Heart left ventricle (tissue), 16 donors: ENCODE results near the gene CCDC107. TPM values are rescaled to one million over a fixed set of nuclear protein-coding genes. Genes with fewer than 3 reads are reported as not detected.
A peak's percentile ranks its signal among the peaks of the same experiment; 100 is the strongest.

Source experiments
- ATAC-seq, 4 donors: fragments of 200-7000 bp; cut with Tn5 transposase; one replicate each; pipeline ENCODE4 v1.9.1; 2020 to 2022; ENCODE audit warnings: moderate library complexity in 4 of 4, mild to moderate bottlenecking in 3 of 4, moderate number of reproducible peaks in 1 of 4
- DNase-seq, 5 donors: peaks; one replicate each; pipeline ENCODE4 v3.0.0-alpha.2; 2020
- H3K27ac ChIP-seq, 12 donors: fragments of 200-600 bp; sonication (generic) in 4 of 12; one replicate each; pipeline versions ENCODE4 v1.5.0 to v1.8.0; 2016 to 2022; ENCODE audit warnings: mild to moderate bottlenecking in 2 of 12
- H3K27me3 ChIP-seq, 9 donors: fragments of 200-600 bp; sonication (generic) in 2 of 9; one replicate each; pipeline versions ENCODE4 v1.5.1 to v1.8.0; 2016 to 2022; ENCODE audit warnings: mild to moderate bottlenecking in 3 of 9
- H3K36me3 ChIP-seq, 9 donors: fragments of 200-600 bp; sonication (generic) in 2 of 9; one replicate each; pipeline versions ENCODE4 v1.5.0 to v1.8.0; 2018 to 2022; ENCODE audit warnings: mild to moderate bottlenecking in 2 of 9
- H3K4me1 ChIP-seq, 12 donors: fragments of 200-600 bp; sonication (generic) in 4 of 12; one replicate each; pipeline versions ENCODE4 v1.5.0 to v1.8.0; 2016 to 2022; ENCODE audit warnings: mild to moderate bottlenecking in 3 of 12
- H3K4me3 ChIP-seq, 12 donors: fragments of 200-600 bp; sonication (generic) in 4 of 12; one replicate each; pipeline versions ENCODE4 v1.5.0 to v1.8.0; 2017 to 2022; ENCODE audit warnings: mild to moderate bottlenecking in 9 of 12, moderate library complexity in 4 of 12
- H3K9me3 ChIP-seq, 12 donors: fragments of 200-600 bp; sonication (generic) in 4 of 12; one replicate each; pipeline versions ENCODE4 v1.5.0 to v1.8.0; 2016 to 2022; ENCODE audit warnings: mild to moderate bottlenecking in 1 of 12
- CTCF ChIP-seq, 12 donors: fragments of 200-600 bp; sonication (generic) in 4 of 12; IDR thresholded peaks; one replicate each; pipeline versions ENCODE4 v1.5.0 to v1.8.0; 2018 to 2022; ENCODE audit warnings: antibody characterized with exemption in 12 of 12, mild to moderate bottlenecking in 5 of 12
- POLR2A ChIP-seq, 2 donors: fragments of 450-650 bp; IDR thresholded peaks; one replicate each; pipeline ENCODE4 v1.6.1; 2017; ENCODE audit warnings: antibody characterized with exemption in 2 of 2, mild to moderate bottlenecking in 2 of 2, moderate library complexity in 2 of 2
- WGBS, 4 donors: extraction: QIAGEN DNeasy Blood & Tissue Kit in 2 of 4; methylation state at CpG; one replicate each; pipeline versions ENCODE4 v1.1.5 to v1.1.7; 2013 to 2018; 5-methylcytosine and 5-hydroxymethylcytosine counted together
- intact Hi-C, 10 donors: fragments of 100-400 bp; cut with DNase I; formaldehyde crosslinking; loops; one replicate each; pipeline versions ENCODE4 v1.11.1 to v1.14.2; 2022
- polyA plus RNA-seq, 2 donors: library from polyadenylated mRNA; stranded (reverse); fragments of 200-250 nt; gene quantifications; one replicate each; pipeline ENCODE4 v1.2.3, GENCODE V29; 2013
- total RNA-seq, 9 donors: library from RNA; depleted of rRNA in 2 of 9; stranded (reverse); fragments of >200 nt in 2 of 9; fragmentation: NEBNext Ultra II Directional in 3 of 9; extraction: Animal tissue kit (Norgen Biotek cat#: 25700) in 3 of 9; gene quantifications; one replicate each; pipeline versions ENCODE4 v1.1.0 to v1.2.4, GENCODE V29; 2016 to 2023
- donor health status: ischemic (EF 13 %, LVEDD 7.1; RV severe dilation, severe dysfunction).
- donor health status: healthy with polysubstance abuse.
- donor health status: DM: no; HTN: yes; CAD: no.
- donor health status: DM: no; HTN: no; CAD: no.
- donor health status: ischemic (EF 25% LVEDD 6.9; RV normal size, moderate dysfunction).
- donor health status: ischemic (EF 25% LVEDD 5.7; RV mildly dilated, moderate dysfunction).
- donor health status: healthy.
- donor health status: DM: yes; HTN: yes; CAD: no.
- donor health status: ischemic (EF 35%, LVEDD 5.7; RV mildly dilated, moderate dysfunction).
- donor health status: nonischemic (EF 11% LVEDD 7.7; RV severe dilation, severe dysfunction).
- donor health status: DM: yes; HTN: yes; CAD: no.
- donor health status: PGD.
- donor health status: ischemic (EF 29% LVEDD 5.4; RV normal size, mild dysfunction).
- donor health status: nonischemic (EF 23%, LVEDD 6.1; RV moderate dilation, normal function).

The CCDC107 gene
- total and polyA plus RNA-seq, 11 donors, result 35.5 to 116 (median 46.5) TPM

- DNase-seq (peak in 1 of 5 donors; percentile 48), ATAC-seq (peak; percentile 2 to 41 (median 22))
- Histone ChIP-seq H3K9me3 (no peaks in the 10 kb centered on the region), H3K27ac (peak overlapping the region; percentile 54 to 89 (median 81)), H3K4me3 (peak overlapping the region; percentile 41 to 77 (median 64)), H3K4me1 (peaks cover 0 to 68% (median 9%) of the 10 kb centered on the region in 12 donors), H3K36me3 (no peaks in the 10 kb centered on the region), H3K27me3 (no peaks in the 10 kb centered on the region)
- TF ChIP-seq POLR2A (IDR thresholded peaks at IDR 0.05) (no peak), CTCF (IDR thresholded peaks at IDR 0.05) (no peak)
- intact Hi-C loops, result loop anchor here in 5 of 10 donors (1.0 to 10.0 kb wide), 8 partner anchors 41 to 239 kb away; partner anchors contain the start of genes TESK1 (in 1 of the 5) and TPM2 (in 1 of the 5)
- 1 to 8% (median 6%) methylated on average over 11 of the region's 11 CpGs for WGBS, 4 donors
Observed at GRCh38 chr9:35646153-35646532, 11.9 kb upstream of the CCDC107 start.

DNA sequence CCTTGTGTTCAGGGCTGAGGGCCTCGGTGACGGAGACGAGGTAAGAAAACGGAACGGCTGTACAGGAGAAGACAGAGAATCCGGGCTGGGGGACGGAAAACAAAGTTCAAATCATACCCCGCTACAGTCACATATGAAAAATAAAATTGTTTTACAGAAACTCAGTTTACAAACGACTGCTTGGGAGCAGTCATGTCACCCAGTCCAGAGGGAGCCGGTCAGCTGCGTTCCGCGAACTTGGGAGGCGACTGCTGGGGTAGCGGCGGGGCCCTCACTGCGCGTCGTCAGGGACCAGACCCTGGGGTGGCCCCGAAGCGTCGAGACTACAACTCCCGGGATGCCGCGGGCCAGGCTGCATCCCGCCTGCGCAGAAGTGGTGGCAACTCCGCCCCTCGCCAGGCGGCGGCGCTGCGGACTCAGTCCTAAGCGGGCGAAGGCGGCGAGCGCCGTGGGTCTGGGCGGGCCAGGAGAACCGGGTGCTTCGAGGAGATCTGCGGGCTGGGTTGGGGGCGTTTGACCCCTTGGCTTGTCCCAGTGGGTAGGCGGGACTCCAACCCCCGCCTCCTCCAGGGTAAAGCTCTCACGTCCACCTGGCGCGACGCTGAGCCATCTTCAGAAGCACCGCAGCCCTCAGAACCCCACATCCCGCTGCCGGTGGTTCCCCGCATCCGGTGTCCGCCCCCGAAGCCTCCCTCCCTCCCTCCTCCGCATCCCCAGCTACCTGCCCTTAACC lies 11.4 kb upstream of the CCDC107 start:
- Histone ChIP-seq H3K27ac (peak overlapping the region; percentile 54 to 89 (median 81)), H3K9me3 (no peaks in the 10 kb centered on the region), H3K36me3 (no peaks in the 10 kb centered on the region), H3K4me3 (peak overlapping the region; percentile 41 to 77 (median 64)), H3K27me3 (no peaks in the 10 kb centered on the region), H3K4me1 (peaks cover 0 to 63% (median 9%) of the 10 kb centered on the region in 12 donors)
- DNase-seq, result peak; percentile 93 to 97 (median 93)
- TF ChIP-seq CTCF (IDR thresholded peaks at IDR 0.05), result peak; percentile 92 to 99 (median 96)
- peak in 1 of 2 donors; percentile 85 for TF ChIP-seq POLR2A (IDR thresholded peaks at IDR 0.05)
- WGBS, 4 donors, result 0 to 1% (median 0%) methylated on average over 31 to 58 of the region's 58 CpGs
- ATAC-seq, result peak; percentile 83 to 97 (median 96)
- intact Hi-C loops, result loop anchor here in 5 of 10 donors (1.0 to 10.0 kb wide), 8 partner anchors 41 to 238 kb away; partner anchors contain the start of genes TESK1 (in 1 of the 5) and TPM2 (in 1 of the 5)

DNA sequence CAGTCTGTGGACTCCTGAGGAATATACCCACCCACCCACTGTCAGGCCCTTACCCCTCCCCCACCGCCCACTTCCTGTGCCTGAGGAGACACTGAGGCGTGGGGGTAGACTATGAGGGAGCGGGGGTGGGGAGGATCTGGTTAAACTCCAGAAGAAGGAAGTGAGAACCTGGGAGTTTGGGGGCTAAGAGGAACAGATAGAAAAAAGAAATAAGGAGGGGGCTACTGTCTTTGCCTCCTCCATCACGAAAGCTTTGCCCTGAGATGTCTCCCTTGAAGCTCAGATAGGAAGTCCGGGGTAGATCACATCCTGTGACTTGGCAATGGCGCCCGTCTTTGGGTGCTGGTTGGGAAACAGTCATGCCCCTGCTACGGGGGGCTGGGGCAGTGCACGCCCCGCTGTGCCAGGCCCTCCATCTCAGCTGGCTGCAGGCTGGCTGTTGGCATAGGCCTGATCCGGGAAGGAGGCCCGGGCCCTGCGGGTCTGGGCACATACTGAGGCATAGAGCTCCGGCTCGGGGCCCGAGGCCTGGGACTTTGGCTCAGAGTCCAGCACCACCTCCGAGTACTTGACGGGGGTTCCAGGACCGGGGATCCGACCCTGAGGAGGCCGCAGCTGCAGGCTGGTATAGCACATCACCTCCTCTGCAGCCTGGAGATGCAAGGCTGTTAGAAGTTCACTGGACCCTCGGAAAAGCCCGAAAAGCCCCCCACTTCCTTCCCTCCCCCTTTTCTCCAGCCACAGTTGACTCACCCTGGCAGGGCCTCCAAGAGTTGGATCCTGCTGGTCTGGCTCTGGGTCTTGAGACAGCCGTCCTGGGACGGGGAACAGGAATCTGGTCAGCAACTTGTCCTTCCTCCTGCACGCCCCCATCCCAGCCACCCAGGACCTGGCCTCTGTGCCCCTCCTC lies 8.4 kb upstream of the CCDC107 start:
- 79 to 81% (median 80%) methylated on average over 24 to 26 of the region's 26 CpGs for WGBS, 4 donors
- H3K4me3 ChIP-seq, result peak overlapping the region in 4 of 12 donors; percentile 20 to 54 (median 27)

More for the DNA sequence above, 8.4 kb upstream of the CCDC107 start:
- TF ChIP-seq POLR2A (IDR thresholded peaks at IDR 0.05), result no peak
- TF ChIP-seq CTCF (IDR thresholded peaks at IDR 0.05), result no peak
- DNase-seq, result no peak
- Histone ChIP-seq H3K27ac (peak overlapping the region in 4 of 12 donors; percentile 3 to 86 (median 26)), H3K27me3 (no peaks in the 10 kb centered on the region), H3K9me3 (no peaks in the 10 kb centered on the region), H3K4me1 (peaks cover 0 to 62% (median 9%) of the 10 kb centered on the region in 12 donors), H3K36me3 (no peaks in the 10 kb centered on the region)
- intact Hi-C loops, result loop anchor here in 8 of 10 donors (5.0 to 10.0 kb wide), 9 partner anchors 38 to 235 kb away; partner anchors contain the start of genes TESK1 (in 2 of the 8), FAM221B (in 1 of the 8), HINT2 (in 1 of the 8) and SPAG8 (in 1 of the 8)
- ATAC-seq, result peak in 1 of 4 donors; percentile 4
